Left lung (tissue), 10 donors: ENCODE data around the gene TMEM208. TPM values are rescaled to one million over a fixed set of nuclear protein-coding genes. Genes with fewer than 3 reads are reported as not detected.
A peak's percentile ranks its signal among the peaks of the same experiment; 100 is the strongest.

Experiments
- ATAC-seq: fragments of 200-7000 bp; cut with Tn5 transposase; one replicate; pipeline ENCODE4 v1.9.1; 2020; ENCODE audit warnings: moderate library complexity
- DNase-seq, 4 donors: peaks; one replicate each; pipeline ENCODE4 v3.0.0-alpha.2; 2013 to 2020
- H3K27ac ChIP-seq, 2 donors: fragments of 200-600 bp; sonication (generic) in 1 of 2; one replicate each; pipeline versions ENCODE4 v1.5.0 to v1.8.0; 2020 to 2021
- H3K27me3 ChIP-seq, 2 donors: fragments of 200-600 bp; sonication (generic) in 1 of 2; one replicate each; pipeline versions ENCODE4 v1.5.0 to v1.8.0; 2020 to 2021
- H3K36me3 ChIP-seq, 2 donors: fragments of 200-600 bp; sonication (generic) in 1 of 2; one replicate each; pipeline versions ENCODE4 v1.5.0 to v1.8.0; 2020 to 2021
- H3K4me1 ChIP-seq, 2 donors: fragments of 200-600 bp; one replicate each; pipeline ENCODE4 v1.8.0; 2021
- H3K4me3 ChIP-seq, 2 donors: fragments of 200-600 bp; sonication (generic) in 1 of 2; one replicate each; pipeline versions ENCODE4 v1.5.0 to v1.8.0; 2020 to 2021; ENCODE audit warnings: mild to moderate bottlenecking in 1 of 2
- H3K9me3 ChIP-seq, 2 donors: fragments of 200-600 bp; sonication (generic) in 1 of 2; one replicate each; pipeline versions ENCODE4 v1.5.0 to v1.8.0; 2020 to 2021
- CTCF ChIP-seq, 2 donors: fragments of 200-600 bp; sonication (generic) in 1 of 2; IDR thresholded peaks; one replicate each; pipeline versions ENCODE4 v1.5.0 to v1.8.0; 2021; ENCODE audit warnings: antibody characterized with exemption in 2 of 2
- intact Hi-C, 2 donors: fragments of 100-400 bp; cut with DNase I; formaldehyde crosslinking; loops; one replicate each; pipeline versions ENCODE4 v1.11.2 to v1.14.2; 2022
- polyA plus RNA-seq, 6 donors: library from polyadenylated mRNA; unstranded; fragments of 120-200 nt; gene quantifications; one replicate each; pipeline ENCODE4 v1.2.1, GENCODE V29; 2013; ENCODE audit not compliant: insufficient read length in 6 of 6
- total RNA-seq, 2 donors: library from RNA; stranded (reverse); fragmentation: NEBNext Ultra II Directional; extraction: Animal tissue kit (Norgen Biotek cat#: 25700); gene quantifications; one replicate each; pipeline ENCODE4 v1.2.1, GENCODE V29; 2021
- donor health status: DM: no; HTN: yes; CAD: no.
- donor health status: DM: no; HTN: no; CAD: no.

TMEM208 gene
- total and polyA plus RNA-seq, 8 donors = 23.1 to 56.9 (median 25.6) TPM

GRCh38 chr16:67180166-67180565, 46.8 kb upstream of the TMEM208 start:
- H3K9me3 ChIP-seq = no peaks in the 10 kb centered on the region
- ATAC-seq = no peak
- no peak overlapping the region for H3K4me3 ChIP-seq
- intact Hi-C loops = loop anchor here in 1 of 2 donors (10.0 kb wide), 1 partner anchor 205 kb away; no protein-coding TSS in a partner anchor
- no peaks in the 10 kb centered on the region for H3K36me3 ChIP-seq
- H3K27me3 ChIP-seq = peaks cover 0 to 30% of the 10 kb centered on the region in 2 donors
- peaks cover 29 to 63% of the 10 kb centered on the region in 2 donors for H3K4me1 ChIP-seq
- TF ChIP-seq CTCF (IDR thresholded peaks at IDR 0.05) = no peak
- peak in 1 of 4 donors; percentile 68 for DNase-seq
- H3K27ac ChIP-seq = no peak overlapping the region

GRCh38 chr16:67181346-67181745, 45.6 kb upstream of the TMEM208 start:
- Histone ChIP-seq H3K4me1 (peaks cover 33 to 72% of the 10 kb centered on the region in 2 donors), H3K27ac (peak overlapping the region in 1 of 2 donors; percentile 4)

GRCh38 chr16:67182288-67182687, 44.6 kb upstream of the TMEM208 start:
- Histone ChIP-seq H3K36me3 (no peaks in the 10 kb centered on the region), H3K27me3 (peaks cover 0 to 23% of the 10 kb centered on the region in 2 donors), H3K4me3 (peak overlapping the region in 1 of 2 donors; percentile 81), H3K27ac (no peak overlapping the region), H3K4me1 (peaks cover 33 to 70% of the 10 kb centered on the region in 2 donors), H3K9me3 (no peaks in the 10 kb centered on the region)
- DNase-seq = no peak
- ATAC-seq = no peak
- intact Hi-C loops = loop anchor here in 1 of 2 donors (10.0 kb wide), 1 partner anchor 207 kb away; no protein-coding TSS in a partner anchor
- no peak for TF ChIP-seq CTCF (IDR thresholded peaks at IDR 0.05)

More at GRCh38 chr16:67181346-67181745, 45.6 kb upstream of the TMEM208 start:
- DNase-seq (peak in 1 of 4 donors; percentile 15), ATAC-seq (no peak)
- Histone ChIP-seq H3K27me3 (peaks cover 0 to 26% of the 10 kb centered on the region in 2 donors), H3K36me3 (no peaks in the 10 kb centered on the region), H3K9me3 (no peaks in the 10 kb centered on the region), H3K4me3 (no peak overlapping the region)
- no peak for TF ChIP-seq CTCF (IDR thresholded peaks at IDR 0.05)
- intact Hi-C loops = loop anchor here in 1 of 2 donors (10.0 kb wide), 1 partner anchor 207 kb away; no protein-coding TSS in a partner anchor

- DNase-seq = peak in 1 of 4 donors; percentile 66
- Histone ChIP-seq H3K9me3 (no peaks in the 10 kb centered on the region), H3K36me3 (no peaks in the 10 kb centered on the region), H3K27ac (peak overlapping the region; percentile 97 to 98), H3K27me3 (peaks cover 0 to 14% of the 10 kb centered on the region in 2 donors), H3K4me1 (peaks cover 29 to 61% of the 10 kb centered on the region in 2 donors), H3K4me3 (peak overlapping the region; percentile 61 to 81)
- no peak for TF ChIP-seq CTCF (IDR thresholded peaks at IDR 0.05)
- ATAC-seq = no peak
- intact Hi-C loops = loop anchor here in 1 of 2 donors (10.0 kb wide), 1 partner anchor 208 kb away; no protein-coding TSS in a partner anchor
Measured at GRCh38 chr16:67183284-67183626, 43.7 kb upstream of the TMEM208 start.

- intact Hi-C loops = loop anchor here in 1 of 2 donors (10.0 kb wide), 1 partner anchor 209 kb away; no protein-coding TSS in a partner anchor
- Histone ChIP-seq H3K27me3 (peaks cover 0 to 11% of the 10 kb centered on the region in 2 donors), H3K4me3 (peak within 1 kb of the TSS; percentile 61 to 81), H3K9me3 (no peaks in the 10 kb centered on the region), H3K27ac (peak within 1 kb of the TSS; percentile 97 to 98), H3K36me3 (no peaks in the 10 kb centered on the region), H3K4me1 (peaks cover 23 to 57% of the 10 kb centered on the region in 2 donors)
- peak; percentile 95 to 97 (median 96) for DNase-seq
- peak; percentile 94 for ATAC-seq
- TF ChIP-seq CTCF (IDR thresholded peaks at IDR 0.05) = peak in 1 of 2 donors; percentile 14
Measured at GRCh38 chr16:67183627-67184452, 43.1 kb upstream of the TMEM208 start, which contains the start of gene MATCAP1. Gene MATCAP1 (minus strand): TSS chr16:67183963. CDS start chr16:67180610, 3,353 bp downstream.
